BLaER1 (cell line): ENCODE measurements around the gene LYST.

Experiments used
- H3K27ac ChIP-seq: shearing (Covaris generic); formaldehyde crosslinking; 2 replicates; pipeline ENCODE4 v1.8.1; 2022
- H3K27me3 ChIP-seq: shearing (Covaris generic); formaldehyde crosslinking; 2 replicates; pipeline ENCODE4 v1.8.1; 2022
- H3K36me3 ChIP-seq: shearing (Covaris generic); formaldehyde crosslinking; 2 replicates; pipeline ENCODE4 v1.8.1; 2022
- H3K4me1 ChIP-seq: shearing (Covaris generic); formaldehyde crosslinking; 2 replicates; pipeline ENCODE4 v1.8.1; 2022
- H3K4me2 ChIP-seq: shearing (Covaris generic); formaldehyde crosslinking; 2 replicates; pipeline ENCODE4 v1.8.1; 2022
- H3K4me3 ChIP-seq: shearing (Covaris generic); formaldehyde crosslinking; 2 replicates; pipeline ENCODE4 v1.8.1; 2022
- H3K9ac ChIP-seq: shearing (Covaris generic); formaldehyde crosslinking; 2 replicates; pipeline ENCODE4 v1.8.1; 2022
- H3K9me3 ChIP-seq: shearing (Covaris generic); formaldehyde crosslinking; 2 replicates; pipeline ENCODE4 v1.8.1; 2022
- H4K20me1 ChIP-seq: shearing (Covaris generic); formaldehyde crosslinking; 2 replicates; pipeline ENCODE4 v1.8.1; 2022
- Cebpa-rat ChIP-seq: shearing (Covaris generic); IDR thresholded peaks from 2 replicates; pipeline ENCODE4 v1.8.1; 2022

The LYST gene

DNA sequence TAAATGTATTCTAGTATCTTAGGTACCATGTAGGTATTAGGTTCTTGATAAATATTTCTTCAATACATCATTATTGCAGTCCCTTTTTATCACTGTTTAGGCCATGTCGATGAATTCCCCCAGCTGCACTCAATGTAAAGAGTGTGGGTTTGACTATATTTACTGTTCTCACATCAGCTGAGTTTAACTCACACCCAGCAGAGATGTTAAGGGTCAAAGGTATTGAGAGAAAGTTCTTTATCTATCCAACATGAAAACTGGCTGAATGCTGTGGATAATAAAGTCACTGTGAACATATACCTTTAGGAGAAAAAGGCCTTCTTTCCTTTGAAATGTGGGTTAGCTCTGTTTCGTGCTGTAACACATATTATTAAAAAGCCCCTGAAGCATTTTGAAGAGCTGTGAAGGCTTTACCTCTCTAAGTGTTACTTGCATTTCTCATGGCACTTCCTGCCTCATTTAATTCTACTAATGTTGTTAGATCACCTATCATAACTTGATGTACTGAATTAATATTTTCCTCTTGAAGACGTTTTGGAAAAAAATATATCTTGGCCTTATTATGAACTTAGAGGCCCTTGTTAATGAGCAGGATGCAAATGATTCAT is 19.1 kb upstream of the LYST start:
- Histone ChIP-seq H3K4me1 (peaks cover 6% of the 10 kb centered on the region), H4K20me1 (no peaks in the 10 kb centered on the region), H3K36me3 (no peaks in the 10 kb centered on the region), H3K4me2 (no peak overlapping the region), H3K27ac (no peak overlapping the region), H3K9ac (no peak overlapping the region), H3K27me3 (no peaks in the 10 kb centered on the region), H3K4me3 (no peak overlapping the region), H3K9me3 (no peaks in the 10 kb centered on the region)
- TF ChIP-seq Cebpa-rat = no peak

DNA sequence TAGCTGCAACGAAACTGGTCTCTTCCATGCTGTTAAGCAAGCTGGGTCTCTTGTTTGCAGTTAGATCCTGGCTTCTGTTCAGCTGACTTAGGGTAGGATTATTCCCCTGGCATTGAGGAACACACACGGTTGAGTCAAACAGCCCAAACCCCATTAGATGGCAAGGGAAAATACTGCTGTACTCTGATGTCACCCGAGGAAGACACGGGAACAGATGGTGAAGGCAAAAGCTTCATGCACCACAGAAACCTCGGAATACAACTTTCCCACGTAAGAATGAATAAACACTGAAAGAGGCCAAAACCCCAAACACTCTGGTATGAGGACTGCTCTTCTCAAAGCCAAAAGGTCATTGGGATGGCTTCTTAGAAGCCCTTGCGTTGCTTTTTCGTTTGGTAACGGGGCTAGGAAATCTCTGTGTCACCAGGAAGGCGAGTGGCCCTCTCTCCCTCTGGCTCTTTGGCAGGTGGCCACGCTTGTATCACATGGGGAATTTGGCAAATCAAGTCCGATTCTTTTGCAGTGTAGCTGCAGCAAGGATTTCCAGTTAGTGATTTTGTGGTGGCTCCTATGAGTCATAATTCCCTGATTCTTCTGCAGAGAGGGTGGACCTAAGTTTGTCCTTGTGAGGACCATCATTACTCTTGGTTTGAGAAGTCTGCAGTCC is 16.7 kb upstream of the LYST start:
- TF ChIP-seq Cebpa-rat = no peak
- Histone ChIP-seq H3K27ac (no peak overlapping the region), H3K4me1 (peaks cover 29% of the 10 kb centered on the region), H3K27me3 (no peaks in the 10 kb centered on the region), H4K20me1 (no peaks in the 10 kb centered on the region), H3K4me2 (no peak overlapping the region), H3K9ac (no peak overlapping the region), H3K36me3 (no peaks in the 10 kb centered on the region), H3K9me3 (no peaks in the 10 kb centered on the region), H3K4me3 (no peak overlapping the region)

DNA sequence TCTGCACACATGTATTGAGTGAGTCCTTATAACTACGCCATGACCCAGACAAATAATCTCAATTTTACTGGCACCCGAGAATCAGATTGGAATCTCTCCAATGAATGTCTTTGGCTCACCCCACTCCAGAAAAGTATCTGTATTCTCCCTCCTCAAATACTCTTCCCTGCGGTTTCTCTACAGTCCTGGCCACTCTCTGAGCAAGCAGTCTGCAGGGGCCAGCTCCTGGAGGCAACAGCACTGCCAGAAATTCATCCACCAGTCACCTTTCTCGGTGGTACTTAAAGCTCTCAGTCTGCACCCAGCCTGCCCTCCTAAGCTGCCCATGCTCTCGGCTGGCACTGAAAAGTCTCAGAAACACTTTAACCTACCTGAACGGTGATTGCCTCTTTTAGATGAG is 16.1 kb upstream of the LYST start:
- Histone ChIP-seq H3K4me3 (no peak overlapping the region), H4K20me1 (no peaks in the 10 kb centered on the region), H3K9me3 (no peaks in the 10 kb centered on the region), H3K4me2 (no peak overlapping the region), H3K36me3 (no peaks in the 10 kb centered on the region), H3K4me1 (peaks cover 30% of the 10 kb centered on the region), H3K27me3 (no peaks in the 10 kb centered on the region), H3K27ac (no peak overlapping the region), H3K9ac (no peak overlapping the region)
- TF ChIP-seq Cebpa-rat = no peak

DNA sequence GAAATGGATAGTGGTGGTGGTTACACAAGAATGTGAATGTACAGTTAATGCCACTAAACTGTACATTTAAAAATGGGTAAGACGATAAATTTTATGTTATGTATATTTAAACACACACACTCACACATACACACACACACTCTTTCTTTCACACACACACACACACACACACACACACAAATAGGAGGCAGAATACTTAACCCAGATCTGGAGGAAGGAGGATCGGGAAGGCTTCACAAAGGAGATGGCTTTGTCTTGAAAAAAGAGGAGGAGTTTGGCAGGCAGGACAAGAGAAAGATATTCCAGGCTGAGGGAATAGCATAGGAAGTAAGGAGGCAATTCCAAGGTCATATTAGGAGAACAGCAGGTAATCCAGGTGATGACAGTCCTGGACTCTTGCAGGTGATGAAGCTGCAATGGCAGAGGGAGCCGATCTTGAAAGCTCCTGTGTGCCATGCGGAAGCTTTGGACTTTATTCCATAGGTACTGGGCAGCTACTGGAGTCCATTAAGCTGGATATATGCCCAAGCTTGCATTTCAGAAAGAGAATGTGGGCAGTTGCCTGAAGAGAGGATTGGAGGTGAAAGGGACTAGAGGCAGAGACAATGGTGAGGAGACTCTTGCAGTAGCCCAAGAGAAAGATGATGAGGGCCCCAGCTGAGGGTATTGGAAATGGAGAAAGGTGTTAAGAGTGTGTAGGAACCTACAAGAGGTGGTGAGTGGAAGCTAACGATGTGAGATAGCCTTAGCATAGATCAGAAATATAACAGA is 15.4 kb upstream of the LYST start:
- no peak overlapping the region for H3K4me3 ChIP-seq
- no peak for TF ChIP-seq Cebpa-rat

DNA sequence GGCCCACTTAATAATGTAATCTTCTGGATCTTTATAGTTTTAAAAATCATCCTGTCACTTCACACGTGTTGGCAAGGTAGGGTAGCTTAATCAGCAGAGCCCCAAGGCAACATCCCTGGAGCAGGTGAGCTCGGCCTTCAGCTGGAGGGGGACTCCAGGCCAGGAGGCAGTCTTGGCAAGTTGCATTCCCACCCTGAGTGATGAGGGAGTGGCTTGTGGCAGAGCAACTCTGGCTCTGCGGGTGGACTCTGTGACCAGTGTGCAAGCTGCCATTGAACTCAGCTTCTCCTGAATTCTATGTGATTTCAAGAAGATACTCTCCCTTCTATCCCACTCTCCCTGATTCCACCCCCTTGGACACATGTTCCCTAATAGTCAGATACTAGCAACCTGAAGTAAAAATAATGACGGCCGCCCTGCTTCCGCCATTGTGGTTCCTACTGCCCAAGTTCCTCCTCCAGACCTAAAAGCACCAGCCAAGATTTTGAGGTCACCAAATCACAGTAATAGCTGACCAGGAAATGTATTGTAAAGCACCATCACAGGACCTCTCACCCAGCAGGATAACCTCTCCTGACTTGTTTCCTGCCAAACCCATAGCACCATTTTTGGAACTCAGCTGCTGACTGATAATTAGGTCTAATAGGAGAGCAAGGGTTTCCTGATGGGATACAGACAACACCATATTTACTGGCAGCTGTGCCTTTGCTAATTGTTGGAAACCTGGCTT is 11.5 kb upstream of the LYST start:
- TF ChIP-seq Cebpa-rat = no peak
- no peaks in the 10 kb centered on the region for H3K27me3 ChIP-seq
- no peak overlapping the region for H3K27ac ChIP-seq
- no peak overlapping the region for H3K4me3 ChIP-seq
- no peaks in the 10 kb centered on the region for H4K20me1 ChIP-seq
- H3K4me2 ChIP-seq = peak overlapping the region; percentile 63; the same call in 1 of the 2 replicates
- H3K36me3 ChIP-seq = no peaks in the 10 kb centered on the region
- H3K9me3 ChIP-seq = no peaks in the 10 kb centered on the region
- H3K4me1 ChIP-seq = peaks cover 30% of the 10 kb centered on the region
- H3K9ac ChIP-seq = no peak overlapping the region

More for the DNA sequence above, 15.4 kb upstream of the LYST start:
- Histone ChIP-seq H3K27ac (no peak overlapping the region), H3K9ac (no peak overlapping the region), H4K20me1 (no peaks in the 10 kb centered on the region), H3K36me3 (no peaks in the 10 kb centered on the region), H3K4me2 (no peak overlapping the region), H3K4me1 (peaks cover 30% of the 10 kb centered on the region), H3K27me3 (no peaks in the 10 kb centered on the region), H3K9me3 (no peaks in the 10 kb centered on the region)

DNA sequence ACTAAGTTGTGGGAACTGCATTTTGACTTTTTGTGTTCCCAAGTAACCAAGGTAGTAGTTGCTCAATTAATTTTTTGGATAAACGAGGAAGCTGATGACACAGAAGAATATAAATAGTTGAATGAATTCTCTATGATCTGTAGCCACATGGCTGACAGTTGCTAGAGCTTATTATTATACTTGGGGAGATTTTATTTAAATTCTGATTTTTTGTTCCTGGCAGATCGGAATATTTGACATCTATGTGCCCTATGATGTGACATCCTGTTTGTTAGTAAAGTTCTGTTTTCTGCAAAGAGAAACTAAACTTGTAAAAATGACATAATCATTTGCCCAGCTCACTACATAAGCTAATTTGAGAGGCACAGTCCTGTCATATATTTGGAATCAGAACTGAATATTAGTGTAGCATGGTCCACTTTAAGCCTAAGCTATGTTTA is 9.7 kb upstream of the LYST start:
- Histone ChIP-seq H4K20me1 (no peaks in the 10 kb centered on the region), H3K27ac (no peak overlapping the region), H3K36me3 (no peaks in the 10 kb centered on the region), H3K4me3 (no peak overlapping the region), H3K9ac (no peak overlapping the region), H3K9me3 (no peaks in the 10 kb centered on the region), H3K4me2 (no peak overlapping the region), H3K27me3 (no peaks in the 10 kb centered on the region), H3K4me1 (peaks cover 30% of the 10 kb centered on the region)
- no peak for TF ChIP-seq Cebpa-rat

DNA sequence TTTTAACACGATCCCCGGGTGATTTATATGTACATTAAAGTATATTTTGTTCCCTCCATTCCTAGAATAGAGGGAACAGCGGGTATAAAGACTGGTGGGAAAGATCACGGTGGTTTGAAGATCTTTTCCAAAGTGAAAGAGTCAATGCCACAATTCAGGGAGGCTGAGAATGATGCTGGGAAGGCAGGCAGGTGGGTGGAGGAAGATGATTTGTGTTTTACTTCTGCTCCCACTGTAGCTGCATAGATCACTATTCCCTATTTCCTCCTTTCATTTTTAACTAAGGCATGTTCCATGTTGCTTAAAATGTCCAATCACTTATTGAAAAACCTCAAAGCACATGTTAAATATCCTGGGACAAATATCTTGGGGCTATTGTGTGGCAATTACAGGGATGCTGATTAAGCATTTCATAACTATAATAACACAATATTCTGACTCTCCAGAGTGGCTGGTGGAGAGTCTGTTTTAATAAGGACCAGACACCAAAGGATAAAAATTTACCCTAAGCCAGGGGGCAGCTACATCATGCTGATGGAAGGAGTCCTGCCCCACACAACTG is 8.4 kb upstream of the LYST start:
- no peak for TF ChIP-seq Cebpa-rat
- Histone ChIP-seq H3K36me3 (no peaks in the 10 kb centered on the region), H3K9ac (no peak overlapping the region), H3K27ac (no peak overlapping the region), H3K4me1 (peaks cover 18% of the 10 kb centered on the region), H3K4me3 (no peak overlapping the region), H3K9me3 (no peaks in the 10 kb centered on the region), H3K27me3 (no peaks in the 10 kb centered on the region), H3K4me2 (no peak overlapping the region), H4K20me1 (no peaks in the 10 kb centered on the region)

DNA sequence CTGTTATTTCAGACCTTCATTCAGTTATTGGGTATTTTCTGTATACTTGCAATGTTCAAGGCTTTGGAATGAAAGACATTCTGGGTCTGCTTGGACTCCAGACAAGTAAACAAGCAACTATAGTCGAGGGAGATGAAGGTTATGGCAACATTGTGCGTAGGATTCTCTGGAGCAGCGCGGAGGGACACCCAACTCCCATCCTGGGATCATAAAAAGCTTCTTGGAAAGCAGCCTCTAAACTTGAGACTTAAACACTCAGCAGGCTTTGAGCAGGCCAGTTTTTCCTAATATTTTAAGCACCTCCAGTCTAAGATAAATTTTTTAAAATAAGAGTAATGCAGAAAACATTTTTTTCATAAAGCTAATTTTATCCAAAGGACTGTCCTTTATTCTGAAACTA is 7.6 kb upstream of the LYST start:
- Histone ChIP-seq H3K9me3 (no peaks in the 10 kb centered on the region), H4K20me1 (no peaks in the 10 kb centered on the region), H3K36me3 (no peaks in the 10 kb centered on the region), H3K4me2 (no peak overlapping the region), H3K9ac (no peak overlapping the region), H3K4me3 (no peak overlapping the region), H3K27ac (no peak overlapping the region), H3K4me1 (peaks cover 9% of the 10 kb centered on the region), H3K27me3 (no peaks in the 10 kb centered on the region)
- no peak for TF ChIP-seq Cebpa-rat

DNA sequence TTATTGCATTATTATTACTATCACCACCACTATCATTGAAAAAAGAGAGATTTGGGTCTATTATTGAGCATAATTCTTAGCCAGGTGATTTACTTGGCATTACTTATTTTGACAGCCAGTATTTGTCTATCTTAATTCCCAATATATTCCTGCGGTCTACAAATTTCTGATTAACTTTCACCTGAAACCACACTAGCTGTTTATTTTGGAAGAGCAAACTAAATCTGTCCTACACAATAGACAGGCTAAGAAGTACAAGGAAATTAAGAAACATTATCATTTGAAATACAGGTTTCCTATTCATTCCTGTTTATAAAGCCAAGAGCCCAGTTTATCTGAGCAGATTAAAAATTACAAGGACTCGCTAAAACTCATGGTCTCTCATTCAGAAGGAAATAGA is 6.9 kb upstream of the LYST start:
- no peaks in the 10 kb centered on the region for H3K9me3 ChIP-seq
- H3K27ac ChIP-seq = no peak overlapping the region
- H3K4me2 ChIP-seq = no peak overlapping the region
- H4K20me1 ChIP-seq = no peaks in the 10 kb centered on the region
- peaks cover 5% of the 10 kb centered on the region for H3K4me1 ChIP-seq
- H3K4me3 ChIP-seq = no peak overlapping the region
- no peaks in the 10 kb centered on the region for H3K27me3 ChIP-seq
- no peak for TF ChIP-seq Cebpa-rat
- no peak overlapping the region for H3K9ac ChIP-seq
- H3K36me3 ChIP-seq = no peaks in the 10 kb centered on the region
